A549 (cell line): ENCODE data around the gene TP53BP2.

Experiments
- BHLHE40 ChIP-seq: IDR thresholded peaks from 2 replicates; pipeline ENCODE4 v1.6.1; 2012; ENCODE audit warnings: low read depth, low read length, inconsistent platforms
- HOXB13 ChIP-seq: fragments of 250-450 bp; sonication (Bioruptor Pico); IDR thresholded peaks from 2 replicates; pipeline ENCODE4 v1.5.0; 2020; ENCODE audit warnings: low read depth, mild to moderate bottlenecking, moderate library complexity
- MYC ChIP-seq: IDR thresholded peaks from 2 replicates; pipeline ENCODE4 v1.6.1; 2012; ENCODE audit warnings: mild to moderate bottlenecking, inconsistent platforms, low read length, improper control_type of control experiment, borderline replicate concordance
- POLR2A ChIP-seq: IDR thresholded peaks from 2 replicates; pipeline ENCODE4 v1.6.1; 2012; ENCODE audit warnings: mild to moderate bottlenecking, low read length
- SMC3 ChIP-seq: fragments of >200 bp; sonication (Bioruptor Twin); formaldehyde crosslinking; IDR thresholded peaks from 3 replicates; pipeline ENCODE4 v1.6.1; 2018; ENCODE audit warnings: inconsistent platforms
- TF ChIP-seq, protein P1 (sequence below): fragments of >200 bp; sonication (Bioruptor Twin); formaldehyde crosslinking; IDR thresholded peaks from 3 replicates; pipeline ENCODE4 v1.5.1; 2016
- TF ChIP-seq, protein P2 (sequence below): IDR thresholded peaks from 2 replicates; pipeline ENCODE4 v1.6.1; 2012

DNA sequence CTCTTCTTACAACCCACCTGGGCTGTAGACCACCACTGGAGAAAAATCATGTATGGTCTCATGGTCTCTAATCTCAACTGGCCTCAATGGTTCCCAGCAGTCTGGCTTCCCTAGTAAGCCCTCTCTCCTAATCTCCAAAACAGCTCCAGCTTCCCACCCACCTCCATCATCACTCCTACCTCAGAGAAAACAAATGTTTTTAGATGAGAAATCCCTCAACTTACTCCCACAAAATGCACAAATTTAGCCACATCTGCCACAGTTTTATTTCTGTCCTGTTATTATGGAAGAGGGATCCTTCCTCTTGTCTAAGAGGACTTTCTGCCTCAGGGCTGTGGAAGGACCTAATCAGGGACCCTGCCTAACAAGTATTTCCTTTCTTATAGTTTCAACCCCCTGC lies 32.1 kb downstream of the TP53BP2 start:
- no peak for TF ChIP-seq SMC3
- TF ChIP-seq MYC, result no peak
- no peak for TF ChIP-seq POLR2A
- TF ChIP-seq, protein P1, sequence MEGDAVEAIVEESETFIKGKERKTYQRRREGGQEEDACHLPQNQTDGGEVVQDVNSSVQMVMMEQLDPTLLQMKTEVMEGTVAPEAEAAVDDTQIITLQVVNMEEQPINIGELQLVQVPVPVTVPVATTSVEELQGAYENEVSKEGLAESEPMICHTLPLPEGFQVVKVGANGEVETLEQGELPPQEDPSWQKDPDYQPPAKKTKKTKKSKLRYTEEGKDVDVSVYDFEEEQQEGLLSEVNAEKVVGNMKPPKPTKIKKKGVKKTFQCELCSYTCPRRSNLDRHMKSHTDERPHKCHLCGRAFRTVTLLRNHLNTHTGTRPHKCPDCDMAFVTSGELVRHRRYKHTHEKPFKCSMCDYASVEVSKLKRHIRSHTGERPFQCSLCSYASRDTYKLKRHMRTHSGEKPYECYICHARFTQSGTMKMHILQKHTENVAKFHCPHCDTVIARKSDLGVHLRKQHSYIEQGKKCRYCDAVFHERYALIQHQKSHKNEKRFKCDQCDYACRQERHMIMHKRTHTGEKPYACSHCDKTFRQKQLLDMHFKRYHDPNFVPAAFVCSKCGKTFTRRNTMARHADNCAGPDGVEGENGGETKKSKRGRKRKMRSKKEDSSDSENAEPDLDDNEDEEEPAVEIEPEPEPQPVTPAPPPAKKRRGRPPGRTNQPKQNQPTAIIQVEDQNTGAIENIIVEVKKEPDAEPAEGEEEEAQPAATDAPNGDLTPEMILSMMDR, result no peak
- no peak for TF ChIP-seq HOXB13
- TF ChIP-seq, protein P2, sequence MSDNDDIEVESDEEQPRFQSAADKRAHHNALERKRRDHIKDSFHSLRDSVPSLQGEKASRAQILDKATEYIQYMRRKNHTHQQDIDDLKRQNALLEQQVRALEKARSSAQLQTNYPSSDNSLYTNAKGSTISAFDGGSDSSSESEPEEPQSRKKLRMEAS, result no peak
- TF ChIP-seq BHLHE40, result no peak
